Fibroblast of villous mesenchyme (primary cell): ENCODE measurements around the gene POLN. TPM values are rescaled to one million over a fixed set of nuclear protein-coding genes. Genes with fewer than 3 reads are reported as not detected.

Experiments
- DNase-seq: peaks from one replicate; pipeline ENCODE4 v3.0.0-alpha.2; 2010; ENCODE audit warnings: low read depth
- H3K4me3 ChIP-seq: 2 replicates; pipeline ENCODE4 v1.5.1; 2011; ENCODE audit warnings: low read depth, mild to moderate bottlenecking, low read length
- CTCF ChIP-seq: IDR thresholded peaks from 2 replicates; pipeline ENCODE4 v1.5.1; 2012; ENCODE audit warnings: low read depth, mild to moderate bottlenecking, low read length; ENCODE audit not compliant: insufficient read depth
- total RNA-seq: library from RNA; depleted of rRNA; stranded (reverse); fragments of >200 nt; gene quantifications from 2 replicates; pipeline ENCODE4 v1.2.3, GENCODE V29; 2012

The POLN gene
- total RNA-seq, 1 donor, result 4.7 TPM

GRCh38 chr4:2155246-2155645 lies 86.7 kb downstream of the POLN start:
- DNase-seq, result no peak
- H3K4me3 ChIP-seq, result no peak overlapping the region
- TF ChIP-seq CTCF, result no peak

- DNase-seq, result no peak
- TF ChIP-seq CTCF, result no peak
- H3K4me3 ChIP-seq, result no peak overlapping the region
These were observed 87.6 kb downstream of the POLN start for GRCh38 chr4:2154215-2154740.

GRCh38 chr4:2151544-2151943 lies 90.4 kb downstream of the POLN start:
- DNase-seq, result no peak
- H3K4me3 ChIP-seq, result no peak overlapping the region
- no peak for TF ChIP-seq CTCF

GRCh38 chr4:2150076-2150475 lies 91.8 kb downstream of the POLN start:
- DNase-seq, result no peak
- TF ChIP-seq CTCF, result no peak
- H3K4me3 ChIP-seq, result no peak overlapping the region

- DNase-seq, result peak; percentile 37
- TF ChIP-seq CTCF, result no peak
- no peak overlapping the region for H3K4me3 ChIP-seq
These were observed 99.1 kb downstream of the POLN start for GRCh38 chr4:2142630-2143427.

- H3K4me3 ChIP-seq, result no peak overlapping the region
- DNase-seq, result no peak
- no peak for TF ChIP-seq CTCF
These were observed 100.0 kb downstream of the POLN start for GRCh38 chr4:2141762-2142451.
